GM20000 (cell line): ENCODE results near the gene HORMAD2.

ENCODE experiments used
- DNase-seq: peaks from one replicate; pipeline ENCODE4 v3.0.0; 2012; ENCODE audit warnings: low spot score
- CTCF ChIP-seq: IDR thresholded peaks from 2 replicates; pipeline ENCODE4 v1.5.1; 2012; ENCODE audit warnings: mild to moderate bottlenecking, control low read depth; ENCODE audit errors: extremely low read depth, missing control alignments

Gene HORMAD2

GRCh38 chr22:30224161-30224857 lies 144.0 kb downstream of the HORMAD2 start:
- no peak for TF ChIP-seq CTCF
- DNase-seq = peak; percentile 59

GRCh38 chr22:30225220-30225927 lies 145.1 kb downstream of the HORMAD2 start:
- TF ChIP-seq CTCF = no peak
- DNase-seq = no peak

- TF ChIP-seq CTCF = no peak
- no peak for DNase-seq
Observed at GRCh38 chr22:30226192-30226832, 146.0 kb downstream of the HORMAD2 start.
